GM13977 (cell line): ENCODE measurements around the gene SMIM1.

ENCODE experiments used
- DNase-seq: peaks from one replicate; pipeline ENCODE4 v3.0.0; 2012; ENCODE audit warnings: low spot score
- in situ Hi-C: fragments of 300-500 bp; cut with MboI; formaldehyde crosslinking; loops from one replicate; pipeline ENCODE4 v1.12.0; 2022; ENCODE audit warnings: low sequenced_read_pairs, low pct_unique_long_range_greater_than_20kb, mixed read lengths, inconsistent platforms; ENCODE audit not compliant: unreplicated experiment
- TF ChIP-seq, protein P1 (sequence below): IDR thresholded peaks from 2 replicates; pipeline ENCODE4 v1.5.1; 2012; ENCODE audit warnings: mild to moderate bottlenecking, control low read depth; ENCODE audit not compliant: insufficient read depth; ENCODE audit errors: extremely low read depth, missing control alignments

The SMIM1 gene

DNA sequence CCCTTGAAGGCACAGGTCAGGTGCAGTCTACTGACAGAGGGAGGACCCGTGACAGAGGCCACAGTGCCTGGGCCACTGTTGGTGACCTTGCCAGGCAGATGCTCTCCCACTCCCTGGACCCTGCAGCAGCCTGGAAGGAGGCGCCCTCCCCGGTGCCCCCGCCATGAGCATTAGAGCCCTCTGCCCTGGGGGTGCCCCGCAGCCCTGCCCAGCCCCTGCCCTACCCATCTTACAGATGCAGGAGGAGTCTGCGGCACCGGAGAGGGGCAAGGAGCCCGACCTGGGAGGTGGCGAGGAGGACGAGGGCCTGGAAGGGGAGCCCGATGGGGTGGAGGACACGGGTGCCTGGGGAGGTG lies 9.7 kb upstream of the SMIM1 start:
- no peak for DNase-seq
- in situ Hi-C loops: no loop called here
- TF ChIP-seq, protein P1, sequence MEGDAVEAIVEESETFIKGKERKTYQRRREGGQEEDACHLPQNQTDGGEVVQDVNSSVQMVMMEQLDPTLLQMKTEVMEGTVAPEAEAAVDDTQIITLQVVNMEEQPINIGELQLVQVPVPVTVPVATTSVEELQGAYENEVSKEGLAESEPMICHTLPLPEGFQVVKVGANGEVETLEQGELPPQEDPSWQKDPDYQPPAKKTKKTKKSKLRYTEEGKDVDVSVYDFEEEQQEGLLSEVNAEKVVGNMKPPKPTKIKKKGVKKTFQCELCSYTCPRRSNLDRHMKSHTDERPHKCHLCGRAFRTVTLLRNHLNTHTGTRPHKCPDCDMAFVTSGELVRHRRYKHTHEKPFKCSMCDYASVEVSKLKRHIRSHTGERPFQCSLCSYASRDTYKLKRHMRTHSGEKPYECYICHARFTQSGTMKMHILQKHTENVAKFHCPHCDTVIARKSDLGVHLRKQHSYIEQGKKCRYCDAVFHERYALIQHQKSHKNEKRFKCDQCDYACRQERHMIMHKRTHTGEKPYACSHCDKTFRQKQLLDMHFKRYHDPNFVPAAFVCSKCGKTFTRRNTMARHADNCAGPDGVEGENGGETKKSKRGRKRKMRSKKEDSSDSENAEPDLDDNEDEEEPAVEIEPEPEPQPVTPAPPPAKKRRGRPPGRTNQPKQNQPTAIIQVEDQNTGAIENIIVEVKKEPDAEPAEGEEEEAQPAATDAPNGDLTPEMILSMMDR: no peak

DNA sequence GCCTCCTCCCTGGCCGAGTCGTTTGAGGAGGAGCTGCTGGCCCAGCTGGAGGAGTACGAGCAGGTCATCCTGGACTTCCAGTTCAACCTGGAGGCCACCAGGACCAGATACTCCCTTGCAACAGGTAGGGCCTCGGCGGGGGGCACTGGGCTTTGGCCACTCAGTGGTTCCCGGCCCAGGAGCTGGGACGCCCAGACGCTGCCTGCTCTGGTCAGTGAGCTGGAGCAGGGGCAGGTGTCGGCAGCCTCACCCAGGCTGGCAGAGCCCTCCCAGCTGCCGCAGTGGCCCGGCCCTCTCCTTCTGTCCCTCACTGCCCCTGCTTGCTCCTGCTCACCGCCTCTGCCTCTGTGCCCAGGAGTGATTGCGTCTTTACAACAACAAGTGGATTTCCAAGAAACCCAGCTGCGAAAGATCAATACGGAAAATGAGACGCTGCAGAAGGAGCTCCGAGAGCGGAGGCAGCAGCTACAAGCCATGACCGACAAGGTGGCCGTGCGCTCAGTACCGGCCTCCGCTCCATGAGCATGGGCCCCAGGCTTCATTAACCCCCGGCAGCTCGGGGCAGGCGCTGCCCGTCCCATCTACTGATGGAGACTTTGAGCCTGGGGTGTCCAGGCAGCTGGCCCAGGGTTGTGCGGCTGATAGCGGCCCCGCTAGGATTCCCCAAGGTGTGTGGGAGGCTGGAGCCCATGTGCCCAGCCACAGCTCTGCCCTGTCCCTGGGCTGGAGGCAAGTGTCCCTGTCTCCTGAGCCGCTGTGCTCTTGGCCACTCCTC lies 9.0 kb upstream of the SMIM1 start:
- in situ Hi-C loops: no loop called here

DNA sequence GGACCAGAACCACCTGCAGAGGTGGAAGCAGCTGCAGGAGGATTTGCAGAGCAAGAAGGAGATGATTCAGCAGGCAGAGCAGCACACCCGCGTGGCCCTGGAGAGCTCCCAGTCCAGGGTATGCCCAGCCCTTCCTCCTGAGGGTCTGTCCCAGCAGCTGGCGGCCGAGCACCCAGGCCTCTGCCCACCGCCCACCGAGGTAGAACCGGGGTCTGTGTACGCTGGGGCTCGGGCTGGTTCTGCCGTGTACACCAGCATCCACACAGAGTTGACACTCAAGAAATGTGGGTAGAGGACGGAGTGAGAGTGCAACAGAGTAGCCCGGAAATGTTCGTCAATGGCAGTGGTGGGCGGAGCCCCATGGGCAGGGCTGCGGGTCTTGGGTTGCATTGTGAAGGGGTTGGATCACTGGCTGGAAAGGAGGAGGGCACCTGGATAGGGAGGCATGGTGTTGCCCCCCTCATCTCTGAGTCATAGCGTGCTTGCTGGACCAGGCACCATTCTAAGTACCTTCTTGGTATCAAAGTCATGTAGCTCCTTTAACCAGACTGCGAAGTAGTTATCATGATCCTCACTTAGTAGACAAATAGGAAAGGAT lies 5.1 kb upstream of the SMIM1 start:
- in situ Hi-C loops: no loop called here
- TF ChIP-seq, protein P1: no peak
- no peak for DNase-seq

More for the DNA sequence above, 9.0 kb upstream of the SMIM1 start:
- no peak for DNase-seq
- TF ChIP-seq, protein P1: no peak

DNA sequence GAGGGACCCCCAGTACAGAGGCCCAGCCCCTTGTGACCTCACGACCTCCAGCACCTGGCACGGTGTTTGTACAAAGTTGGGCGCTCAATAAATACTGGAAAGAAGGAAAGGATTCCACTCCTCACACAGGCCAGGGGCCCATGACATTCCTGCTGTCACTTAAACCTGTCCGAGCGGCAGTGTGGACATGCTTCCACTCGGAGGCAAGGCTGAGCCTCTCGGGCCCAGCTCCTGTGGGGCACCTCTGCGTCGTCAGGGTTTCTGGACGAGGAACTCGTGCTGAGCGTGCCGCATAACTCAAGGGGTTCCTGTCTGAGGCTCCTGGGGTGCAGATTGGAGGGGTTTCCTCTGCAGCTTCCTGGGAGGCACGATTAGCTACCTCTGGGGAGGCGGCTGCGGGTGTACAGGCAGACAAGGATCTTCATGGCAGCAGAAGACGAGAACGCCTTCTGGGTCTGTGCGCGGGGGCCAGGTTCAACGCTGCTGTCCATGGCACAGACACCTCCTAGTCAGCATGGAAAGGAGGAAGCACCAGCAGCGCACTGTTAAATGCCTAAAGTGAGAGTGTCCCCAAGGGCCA lies 3.6 kb upstream of the SMIM1 start:
- no peak for DNase-seq
- TF ChIP-seq, protein P1: no peak
- in situ Hi-C loops: no loop called here

DNA sequence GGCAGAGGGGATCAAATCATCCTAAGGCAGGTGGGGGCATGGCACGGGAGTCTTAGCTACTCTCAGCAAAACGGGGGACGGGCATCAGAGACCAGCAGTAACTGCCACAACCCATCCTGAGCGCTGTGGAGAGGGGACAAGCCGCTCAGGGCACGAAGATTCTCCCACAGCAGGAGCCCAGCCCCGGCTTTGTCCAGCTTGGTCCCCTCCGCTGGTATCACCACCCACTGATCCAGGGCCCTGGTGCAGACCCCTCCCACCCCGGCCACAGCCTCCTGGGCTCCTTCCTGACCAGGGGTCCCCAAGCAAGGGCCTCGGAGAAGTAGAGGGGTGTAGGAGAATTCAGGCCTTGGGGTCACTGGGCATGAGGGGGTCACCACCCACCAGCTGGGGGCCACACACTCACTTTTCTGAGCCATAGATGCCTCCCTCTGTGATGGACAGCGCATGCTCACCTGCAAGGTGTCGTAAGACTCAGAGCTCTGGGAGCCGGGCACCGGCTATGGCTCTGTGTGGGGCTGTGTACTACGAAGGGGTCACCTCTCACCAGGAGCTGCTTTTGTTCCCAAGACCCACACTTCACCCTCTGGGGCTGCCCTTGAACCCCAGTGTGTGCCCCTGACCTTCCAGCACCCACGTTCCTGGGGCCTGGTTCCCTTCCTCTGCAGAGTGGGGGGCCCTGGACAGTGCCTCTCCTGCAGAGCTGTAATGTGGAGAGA lies 2.3 kb upstream of the SMIM1 start:
- in situ Hi-C loops: no loop called here
- DNase-seq: no peak
- TF ChIP-seq, protein P1: no peak
